Ishikawa (cell line): ENCODE measurements around the gene NCK1.

ENCODE experiments used
- CEBPB ChIP-seq: IDR thresholded peaks from 2 replicates; pipeline ENCODE4 v1.6.1; 2012
- CREB1 ChIP-seq: IDR thresholded peaks from 2 replicates; pipeline ENCODE4 v1.6.1; 2012; ENCODE audit warnings: low read depth
- EGR1 ChIP-seq: IDR thresholded peaks from 2 replicates; pipeline ENCODE4 v1.6.1; 2012
- EP300 ChIP-seq: IDR thresholded peaks from 2 replicates; pipeline ENCODE4 v1.6.1; 2012; ENCODE audit warnings: borderline replicate concordance
- FOXM1 ChIP-seq: IDR thresholded peaks from 2 replicates; pipeline ENCODE4 v1.6.1; 2012; ENCODE audit warnings: low read depth, borderline replicate concordance
- MAX ChIP-seq: IDR thresholded peaks from 2 replicates; pipeline ENCODE4 v1.6.1; 2012
- NFIC ChIP-seq: IDR thresholded peaks from 2 replicates; pipeline ENCODE4 v1.6.1; 2012
- RAD21 ChIP-seq: IDR thresholded peaks from 2 replicates; pipeline ENCODE4 v1.6.1; 2012; ENCODE audit warnings: low read depth
- REST ChIP-seq: IDR thresholded peaks from 2 replicates; pipeline ENCODE4 v1.6.1; 2012; ENCODE audit warnings: low read depth, mild to moderate bottlenecking
- TAF1 ChIP-seq: IDR thresholded peaks from 2 replicates; pipeline ENCODE4 v1.6.1; 2012; ENCODE audit warnings: low read depth, mild to moderate bottlenecking
- TCF12 ChIP-seq: IDR thresholded peaks from 2 replicates; pipeline ENCODE4 v1.6.1; 2012; ENCODE audit warnings: low read depth
- TEAD4 ChIP-seq: IDR thresholded peaks from 2 replicates; pipeline ENCODE4 v1.6.1; 2012
- USF1 ChIP-seq: IDR thresholded peaks from 2 replicates; pipeline ENCODE4 v1.6.1; 2012
- YY1 ChIP-seq: IDR thresholded peaks from 2 replicates; pipeline ENCODE4 v1.6.1; 2012; ENCODE audit warnings: low read depth
- ZBTB7A ChIP-seq: IDR thresholded peaks from 2 replicates; pipeline ENCODE4 v1.6.1; 2012; ENCODE audit warnings: low read depth

NCK1 gene

GRCh38 chr3:136835089-136835812, 26.8 kb upstream of the NCK1 start:
- no peak for TF ChIP-seq USF1
- no peak for TF ChIP-seq MAX
- no peak for TF ChIP-seq FOXM1
- no peak for TF ChIP-seq CREB1
- TF ChIP-seq YY1, result no peak
- TF ChIP-seq RAD21, result no peak
- no peak for TF ChIP-seq TAF1
- TF ChIP-seq EP300, result no peak
- TF ChIP-seq NFIC, result no peak
- TF ChIP-seq EGR1, result no peak
- TF ChIP-seq TEAD4, result no peak
- TF ChIP-seq REST, result no peak
- TF ChIP-seq TCF12, result no peak
- no peak for TF ChIP-seq CEBPB
- no peak for TF ChIP-seq ZBTB7A

- no peak for TF ChIP-seq FOXM1
- TF ChIP-seq USF1, result no peak
- TF ChIP-seq REST, result no peak
- no peak for TF ChIP-seq CREB1
- TF ChIP-seq EGR1, result no peak
- no peak for TF ChIP-seq TCF12
- no peak for TF ChIP-seq NFIC
- no peak for TF ChIP-seq YY1
- TF ChIP-seq CEBPB, result no peak
- TF ChIP-seq TAF1, result no peak
- no peak for TF ChIP-seq TEAD4
- TF ChIP-seq EP300, result no peak
- no peak for TF ChIP-seq MAX
- no peak for TF ChIP-seq ZBTB7A
Measured at GRCh38 chr3:136835813-136836510, 26.0 kb upstream of the NCK1 start.

- no peak for TF ChIP-seq RAD21
- TF ChIP-seq TAF1, result no peak
- TF ChIP-seq CEBPB, result no peak
- TF ChIP-seq TCF12, result no peak
- no peak for TF ChIP-seq ZBTB7A
- no peak for TF ChIP-seq EP300
- TF ChIP-seq USF1, result no peak
- no peak for TF ChIP-seq YY1
- TF ChIP-seq CREB1, result no peak
- TF ChIP-seq REST, result no peak
- no peak for TF ChIP-seq EGR1
- no peak for TF ChIP-seq FOXM1
- no peak for TF ChIP-seq MAX
- no peak for TF ChIP-seq TEAD4
Measured at GRCh38 chr3:136836511-136837156, 25.4 kb upstream of the NCK1 start.
